SK-N-SH (cell line): ENCODE data around the gene KCNAB1. TPM values are rescaled to one million over a fixed set of nuclear protein-coding genes. Genes with fewer than 3 reads are reported as not detected.

Source experiments
- CTCF ChIA-PET: fragments of 300-600, 350-600 bp; formaldehyde crosslinking; extraction: SDS; loops from one replicate; lab custom pipeline; 2021; lab: Yijun Ruan, JAX
- POLR2A ChIA-PET: fragments of 350-600 bp; sonication (Branson Sonifier 250); formaldehyde crosslinking; extraction: SDS; loops from one replicate; lab custom pipeline; 2020; ENCODE audit warnings: antibody characterized with exemption, inconsistent platforms; lab: Yijun Ruan, JAX
- DNase-seq: peaks from one replicate; pipeline ENCODE4 v3.0.0; 2012
- H2AFZ ChIP-seq: fragments of 200-600 bp; sonication (generic); 2 replicates; pipeline ENCODE4 v1.8.1; 2016; ENCODE audit warnings: antibody characterized with exemption, mild to moderate bottlenecking, low read depth
- H3F3A ChIP-seq: fragments of 200-600 bp; sonication (generic); replicated peaks from 2 replicates; pipeline ENCODE3; 2016; ENCODE audit warnings: antibody characterized with exemption, mild to moderate bottlenecking; ENCODE audit not compliant: insufficient read depth
- H3K27ac ChIP-seq, 2 experiments: fragments of 200-500 bp in 1 of 2; fragments of 200-600 bp in 1 of 2; sonication (Bioruptor generic) in 1 of 2; sonication (generic), shearing (Covaris generic) in 1 of 2; 2 replicates each; pipeline versions ENCODE4 v1.5.1 to v1.6.1; 2014 to 2016; ENCODE audit warnings: low read depth in 2 of 2, inconsistent platforms in 1 of 2, low read length in 1 of 2, mild to moderate bottlenecking in 1 of 2, mixed read lengths in 1 of 2
- H3K27me3 ChIP-seq: fragments of 200-600 bp; sonication (generic), shearing (Covaris generic); 2 replicates; pipeline ENCODE4 v1.6.1; 2016; ENCODE audit warnings: mixed run types; ENCODE audit not compliant: insufficient read depth
- H3K36me3 ChIP-seq, 2 experiments: fragments of 200-500 bp in 1 of 2; fragments of 200-600 bp in 1 of 2; sonication (Bioruptor generic) in 1 of 2; sonication (generic) in 1 of 2; replicated peaks in 1 of 2; 2 replicates each; pipeline versions ENCODE3 to v1.5.1; 2014 to 2016; ENCODE audit warnings: low read length in 1 of 2, mild to moderate bottlenecking in 1 of 2; ENCODE audit not compliant: insufficient read depth in 2 of 2, control insufficient read depth in 1 of 2
- H3K4me1 ChIP-seq, 2 experiments: fragments of 200-500 bp in 1 of 2; fragments of 200-600 bp in 1 of 2; sonication (Bioruptor generic) in 1 of 2; sonication (generic), shearing (Covaris generic) in 1 of 2; 2 replicates each; pipeline versions ENCODE4 v1.5.1 to v1.6.1; 2014 to 2016; ENCODE audit warnings: low read depth in 1 of 2, low read length in 1 of 2, mixed run types in 1 of 2; ENCODE audit not compliant: insufficient read depth in 2 of 2, control insufficient read depth in 1 of 2
- H3K4me2 ChIP-seq: fragments of 200-600 bp; sonication (generic), shearing (Covaris generic); 2 replicates; pipeline ENCODE4 v1.6.1; 2017; ENCODE audit warnings: mixed run types
- H3K4me3 ChIP-seq, 2 experiments: fragments of 200-500 bp in 1 of 2; fragments of 200-600 bp in 1 of 2; sonication (Bioruptor generic) in 1 of 2; sonication (generic), shearing (Covaris generic) in 1 of 2; 2 replicates each; pipeline versions ENCODE4 v1.5.1 to v1.8.1; 2014 to 2016; ENCODE audit warnings: low read depth in 2 of 2, inconsistent platforms in 1 of 2, low read length in 1 of 2, mild to moderate bottlenecking in 1 of 2, mixed read lengths in 1 of 2, moderate library complexity in 1 of 2
- H3K79me2 ChIP-seq: fragments of 200-600 bp; sonication (generic); 2 replicates; pipeline ENCODE4 v1.8.1; 2017; ENCODE audit warnings: mild to moderate bottlenecking; ENCODE audit not compliant: insufficient read depth
- H3K9ac ChIP-seq: fragments of 200-600 bp; sonication (generic); 2 replicates; pipeline ENCODE4 v1.6.1; 2017; ENCODE audit warnings: mixed run types
- H3K9me2 ChIP-seq: fragments of 200-600 bp; sonication (generic); 2 replicates; pipeline ENCODE4 v1.6.1; 2017; ENCODE audit warnings: mixed run types
- H3K9me3 ChIP-seq: fragments of 200-600 bp; sonication (generic); 2 replicates; pipeline ENCODE4 v1.6.1; 2017; ENCODE audit warnings: mixed run types, mild to moderate bottlenecking, moderate library complexity
- H4K20me1 ChIP-seq: fragments of 200-600 bp; sonication (generic); 2 replicates; pipeline ENCODE4 v1.6.1; 2017; ENCODE audit warnings: mild to moderate bottlenecking, mixed run types; ENCODE audit not compliant: insufficient read depth
- ELF1 ChIP-seq: IDR thresholded peaks from 2 replicates; pipeline ENCODE4 v1.4.0; 2012
- EZH2phosphoT487 ChIP-seq: fragments of 200-600 bp; sonication (generic); IDR thresholded peaks from 2 replicates; pipeline ENCODE4 v1.6.1; 2017; ENCODE audit warnings: low read depth, mixed run types, mild to moderate bottlenecking, antibody characterized with exemption, moderate library complexity, borderline replicate concordance
- FOSL2 ChIP-seq: IDR thresholded peaks from 2 replicates; pipeline ENCODE4 v1.4.0; 2012; ENCODE audit warnings: low read depth, mild to moderate bottlenecking, moderate library complexity, borderline replicate concordance
- FOXJ3 ChIP-seq: sonication (generic); formaldehyde crosslinking; IDR thresholded peaks from 2 replicates; pipeline ENCODE4 v1.5.1; 2020; ENCODE audit warnings: mild to moderate bottlenecking, missing genetic modification reagents
- JUND ChIP-seq: IDR thresholded peaks from 2 replicates; pipeline ENCODE4 v1.4.0; 2012
- MEF2A ChIP-seq: IDR thresholded peaks from 2 replicates; pipeline ENCODE4 v1.4.0; 2012; ENCODE audit warnings: low read depth, borderline replicate concordance
- NFIC ChIP-seq: IDR thresholded peaks from 2 replicates; pipeline ENCODE4 v1.4.0; 2012; ENCODE audit warnings: borderline replicate concordance
- RAD21 ChIP-seq: IDR thresholded peaks from 2 replicates; pipeline ENCODE4 v1.6.1; 2012; ENCODE audit warnings: mild to moderate bottlenecking, low read length
- RXRA ChIP-seq: IDR thresholded peaks from 2 replicates; pipeline ENCODE4 v1.4.0; 2012; ENCODE audit warnings: low read depth, mild to moderate bottlenecking, borderline replicate concordance
- SMC3 ChIP-seq: IDR thresholded peaks from 2 replicates; pipeline ENCODE4 v1.6.1; 2012; ENCODE audit warnings: low read depth, low read length, improper control_type of control experiment
- TAF1 ChIP-seq: IDR thresholded peaks from 2 replicates; pipeline ENCODE4 v1.6.1; 2012; ENCODE audit warnings: low read depth, mild to moderate bottlenecking, low read length, moderate library complexity, borderline replicate concordance
- TCF12 ChIP-seq: IDR thresholded peaks from 2 replicates; pipeline ENCODE4 v1.4.0; 2012
- WGBS: methylation state at CpG from one replicate; pipeline ENCODE4 v1.1.6; 2017; ENCODE audit warnings: low lambda C conversion rate; 5-methylcytosine and 5-hydroxymethylcytosine counted together
- polyA plus RNA-seq, 3 experiments: library from polyadenylated mRNA; depleted of rRNA; stranded (reverse); fragments of >200 nt; gene quantifications; 2 replicates each; pipeline ENCODE4 v1.2.3, GENCODE V29; 2012
- TF ChIP-seq, protein P1 (sequence below): fragments of 200-600 bp; sonication (generic); IDR thresholded peaks from 2 replicates; pipeline ENCODE4 v1.6.1; 2017; ENCODE audit warnings: antibody characterized with exemption, mild to moderate bottlenecking, moderate library complexity
- TF ChIP-seq, protein P2 (sequence below): fragments of 150-350 bp; IDR thresholded peaks from 2 replicates; pipeline ENCODE4 v1.6.1; 2016; ENCODE audit warnings: mild to moderate bottlenecking, low read depth, low read length
- TF ChIP-seq, protein P3 (sequence below): IDR thresholded peaks from 2 replicates; pipeline ENCODE4 v1.4.0; 2012; ENCODE audit warnings: low read depth, borderline replicate concordance

Gene KCNAB1
- polyA plus RNA-seq, 1 of the 3 experiments (the other 2 are of a cell fraction): 82.1 TPM

DNA sequence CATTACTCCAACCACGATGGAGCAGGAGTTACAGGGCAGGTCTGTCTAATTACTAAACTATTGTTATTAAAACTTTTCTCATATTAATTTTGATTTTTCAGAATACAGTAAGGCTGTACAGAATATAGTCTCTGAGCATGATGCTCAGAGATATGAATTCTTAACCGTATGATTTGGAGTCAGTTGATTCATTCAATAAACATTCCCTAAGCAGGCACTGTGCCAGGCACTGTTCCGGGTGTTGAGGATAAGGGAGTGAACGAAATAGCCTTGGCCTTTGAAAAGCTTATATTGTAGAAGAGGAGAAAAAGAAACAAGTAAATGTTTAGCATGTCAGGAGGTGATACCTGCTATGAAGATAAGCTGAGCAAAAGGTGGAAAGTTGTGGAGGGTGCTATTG, 187.3 kb downstream of the KCNAB1 start:
- H2AFZ ChIP-seq: no peak overlapping the region
- no peaks in the 10 kb centered on the region for H4K20me1 ChIP-seq
- CTCF ChIA-PET: interaction anchor here (1.5 kb wide), 1 partner anchor 11 kb away, joined by 8 read pairs; no protein-coding TSS in a partner anchor
- H3K4me2 ChIP-seq: peak overlapping the region; percentile 62
- POLR2A ChIA-PET: no interaction called here
- peak overlapping the region; percentile 60 to 83 for H3K27ac ChIP-seq
- H3K9me2 ChIP-seq: no peaks in the 10 kb centered on the region
- DNase-seq: no peak
- H3K9ac ChIP-seq: peak overlapping the region; percentile 18; the same call in 1 of the 2 replicates
- no peaks in the 10 kb centered on the region for H3K27me3 ChIP-seq
- WGBS: 8% methylated on average over 4 of the region's 4 CpGs
- peak overlapping the region in 1 of 2 experiments; percentile 14; a peak in 1 of 4 replicates for H3K4me3 ChIP-seq
- H3K79me2 ChIP-seq: peaks cover 94% of the 10 kb centered on the region
- H3K9me3 ChIP-seq: no peaks in the 10 kb centered on the region
- TF ChIP-seq ELF1 (peak; percentile 44; the same call in 1 of the 2 replicates), JUND (peak; percentile 69; the same call in 1 of the 2 replicates), TCF12 (peak; percentile 41; the same call in 1 of the 2 replicates), NFIC (peak; percentile 92), FOSL2 (peak; percentile 76; the same call in 1 of the 2 replicates), RAD21 (no peak), EZH2phosphoT487 (no peak), RXRA (0 out of 2 replicates have a peak, but pooled peaks have one; percentile 7)
- TF ChIP-seq, protein P1, sequence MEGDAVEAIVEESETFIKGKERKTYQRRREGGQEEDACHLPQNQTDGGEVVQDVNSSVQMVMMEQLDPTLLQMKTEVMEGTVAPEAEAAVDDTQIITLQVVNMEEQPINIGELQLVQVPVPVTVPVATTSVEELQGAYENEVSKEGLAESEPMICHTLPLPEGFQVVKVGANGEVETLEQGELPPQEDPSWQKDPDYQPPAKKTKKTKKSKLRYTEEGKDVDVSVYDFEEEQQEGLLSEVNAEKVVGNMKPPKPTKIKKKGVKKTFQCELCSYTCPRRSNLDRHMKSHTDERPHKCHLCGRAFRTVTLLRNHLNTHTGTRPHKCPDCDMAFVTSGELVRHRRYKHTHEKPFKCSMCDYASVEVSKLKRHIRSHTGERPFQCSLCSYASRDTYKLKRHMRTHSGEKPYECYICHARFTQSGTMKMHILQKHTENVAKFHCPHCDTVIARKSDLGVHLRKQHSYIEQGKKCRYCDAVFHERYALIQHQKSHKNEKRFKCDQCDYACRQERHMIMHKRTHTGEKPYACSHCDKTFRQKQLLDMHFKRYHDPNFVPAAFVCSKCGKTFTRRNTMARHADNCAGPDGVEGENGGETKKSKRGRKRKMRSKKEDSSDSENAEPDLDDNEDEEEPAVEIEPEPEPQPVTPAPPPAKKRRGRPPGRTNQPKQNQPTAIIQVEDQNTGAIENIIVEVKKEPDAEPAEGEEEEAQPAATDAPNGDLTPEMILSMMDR: no peak
- TF ChIP-seq, all 33 proteins: peak for 6
- Histone ChIP-seq H3K36me3 (peaks cover 15 to 17% of the 10 kb centered on the region in 2 experiments), H3F3A (peaks cover 57% of the 10 kb centered on the region), H3K4me1 (peaks cover 4 to 51% of the 10 kb centered on the region in 2 experiments)

DNA sequence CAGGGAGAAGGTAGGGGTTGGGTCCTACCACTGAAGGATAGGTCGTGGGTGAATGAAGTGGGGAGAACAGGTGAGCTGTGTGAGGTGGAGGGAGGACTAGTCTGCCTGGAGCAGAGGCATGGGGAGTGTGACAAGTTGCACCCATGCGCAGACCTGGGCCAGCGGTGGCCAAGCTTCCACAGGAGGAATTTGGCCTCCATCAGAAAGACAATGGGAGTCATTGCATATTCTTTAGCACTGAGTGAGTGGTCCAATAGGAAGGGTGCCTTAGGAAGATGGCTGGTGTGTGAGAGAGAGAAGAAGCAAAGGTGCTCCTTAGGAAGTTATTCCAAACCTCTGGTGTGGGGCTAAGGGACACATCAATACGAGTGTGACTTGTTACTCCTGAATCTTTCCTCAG, 191.1 kb downstream of the KCNAB1 start:
- Histone ChIP-seq H3K4me2 (no peak overlapping the region), H3K36me3 (peaks cover 20 to 21% of the 10 kb centered on the region in 2 experiments), H4K20me1 (no peaks in the 10 kb centered on the region), H2AFZ (no peak overlapping the region), H3K9me2 (no peaks in the 10 kb centered on the region), H3K9ac (no peak overlapping the region), H3K27ac (no peak overlapping the region), H3F3A (peaks cover 58% of the 10 kb centered on the region), H3K79me2 (peaks cover 93% of the 10 kb centered on the region), H3K4me1 (peaks cover 3 to 38% of the 10 kb centered on the region in 2 experiments; a peak in 3 of 4 replicates), H3K27me3 (no peaks in the 10 kb centered on the region), H3K9me3 (no peaks in the 10 kb centered on the region), H3K4me3 (no peak overlapping the region)
- ChIA-PET CTCF (no interaction called here), POLR2A (no interaction called here)
- DNase-seq: no peak
- TF ChIP-seq FOXJ3: no peak
- no peak for TF ChIP-seq SMC3
- TF ChIP-seq, protein P2, sequence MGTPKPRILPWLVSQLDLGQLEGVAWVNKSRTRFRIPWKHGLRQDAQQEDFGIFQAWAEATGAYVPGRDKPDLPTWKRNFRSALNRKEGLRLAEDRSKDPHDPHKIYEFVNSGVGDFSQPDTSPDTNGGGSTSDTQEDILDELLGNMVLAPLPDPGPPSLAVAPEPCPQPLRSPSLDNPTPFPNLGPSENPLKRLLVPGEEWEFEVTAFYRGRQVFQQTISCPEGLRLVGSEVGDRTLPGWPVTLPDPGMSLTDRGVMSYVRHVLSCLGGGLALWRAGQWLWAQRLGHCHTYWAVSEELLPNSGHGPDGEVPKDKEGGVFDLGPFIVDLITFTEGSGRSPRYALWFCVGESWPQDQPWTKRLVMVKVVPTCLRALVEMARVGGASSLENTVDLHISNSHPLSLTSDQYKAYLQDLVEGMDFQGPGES: no peak
- no peak for TF ChIP-seq TAF1
- no peak for TF ChIP-seq TCF12
- TF ChIP-seq, protein P3, sequence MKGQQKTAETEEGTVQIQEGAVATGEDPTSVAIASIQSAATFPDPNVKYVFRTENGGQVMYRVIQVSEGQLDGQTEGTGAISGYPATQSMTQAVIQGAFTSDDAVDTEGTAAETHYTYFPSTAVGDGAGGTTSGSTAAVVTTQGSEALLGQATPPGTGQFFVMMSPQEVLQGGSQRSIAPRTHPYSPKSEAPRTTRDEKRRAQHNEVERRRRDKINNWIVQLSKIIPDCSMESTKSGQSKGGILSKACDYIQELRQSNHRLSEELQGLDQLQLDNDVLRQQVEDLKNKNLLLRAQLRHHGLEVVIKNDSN: no peak
- no peak for TF ChIP-seq RAD21
- TF ChIP-seq MEF2A: no peak
- 87% methylated on average over 4 of the region's 4 CpGs for WGBS
